Measurements from ENCODE around the gene PLD1.

- TF ChIP-seq CTCF (IDR thresholded peaks at IDR 0.05) (no peak), EZH2phosphoT487 (IDR thresholded peaks at IDR 0.05) (no peak), EZH2 (IDR thresholded peaks at IDR 0.05) (no peak)
Observed at GRCh38 chr3:171753665-171754408, 56.4 kb downstream of the PLD1 start.
